ENCODE results near the gene KAZN.
"Not testable (repeated sequence)": the region's sequence is repeated elsewhere in the genome, so short reads cannot be mapped to it uniquely, and the experiment has no call there.

The KAZN gene

DNA sequence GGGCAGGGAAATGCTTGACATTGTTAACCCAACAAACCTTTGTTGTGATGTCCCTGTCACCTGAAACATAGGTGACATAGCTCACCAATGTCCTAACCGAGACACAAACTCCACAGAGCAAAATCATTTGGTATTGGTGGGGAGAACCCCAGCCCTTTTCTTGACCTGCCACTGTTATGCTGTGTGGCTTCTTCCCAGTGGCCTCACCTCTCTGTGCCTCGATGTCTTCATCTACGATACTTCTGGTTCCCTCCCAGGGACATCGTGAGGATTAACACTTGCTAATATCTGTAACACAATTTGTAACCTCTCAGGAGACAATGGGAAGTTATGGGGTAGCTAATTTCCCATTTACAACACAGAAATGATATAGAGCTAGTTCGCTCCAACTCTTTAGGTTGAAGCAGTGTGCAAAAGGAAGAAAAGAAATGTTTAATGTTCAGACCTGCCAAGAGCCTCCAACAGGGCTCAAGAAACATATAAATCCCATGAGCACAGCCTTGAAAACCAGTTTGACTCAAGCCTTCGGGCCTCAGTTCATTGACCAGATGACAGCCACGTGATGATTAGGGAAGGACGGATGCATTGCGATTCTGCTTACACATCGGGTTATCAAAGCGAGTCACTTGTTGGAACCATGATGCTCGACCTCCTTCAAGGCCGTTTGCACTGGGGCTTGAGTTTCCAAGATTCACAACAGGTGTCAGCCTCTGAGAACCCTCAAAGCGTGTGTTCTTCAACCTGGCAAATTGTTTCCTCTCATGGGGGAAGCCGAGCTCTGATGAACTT lies 517.3 kb downstream of the KAZN start:
- no peak for DNase-seq (ENCODE audit: low read depth)

DNA sequence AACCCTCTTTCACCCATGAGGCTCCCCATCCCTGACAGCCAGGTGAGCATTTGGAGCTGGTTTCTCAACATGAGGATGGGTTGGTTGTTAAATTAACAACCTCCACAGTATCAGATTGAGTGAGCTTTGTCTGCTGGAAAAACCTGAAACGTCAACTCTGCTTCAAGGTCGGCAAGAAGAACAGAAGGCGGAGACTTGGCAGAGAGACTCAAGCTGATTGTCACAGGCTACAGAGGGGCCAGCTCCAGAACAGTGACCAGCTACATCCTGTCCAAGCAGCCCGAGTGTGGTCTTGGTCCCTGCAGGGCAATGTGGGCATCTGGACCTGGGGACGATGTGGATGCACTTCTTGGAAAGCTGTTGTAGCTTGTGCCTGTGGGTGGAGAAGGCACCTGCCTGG lies 518.5 kb downstream of the KAZN start:
- DNase-seq (ENCODE audit: low read depth): no peak

DNA sequence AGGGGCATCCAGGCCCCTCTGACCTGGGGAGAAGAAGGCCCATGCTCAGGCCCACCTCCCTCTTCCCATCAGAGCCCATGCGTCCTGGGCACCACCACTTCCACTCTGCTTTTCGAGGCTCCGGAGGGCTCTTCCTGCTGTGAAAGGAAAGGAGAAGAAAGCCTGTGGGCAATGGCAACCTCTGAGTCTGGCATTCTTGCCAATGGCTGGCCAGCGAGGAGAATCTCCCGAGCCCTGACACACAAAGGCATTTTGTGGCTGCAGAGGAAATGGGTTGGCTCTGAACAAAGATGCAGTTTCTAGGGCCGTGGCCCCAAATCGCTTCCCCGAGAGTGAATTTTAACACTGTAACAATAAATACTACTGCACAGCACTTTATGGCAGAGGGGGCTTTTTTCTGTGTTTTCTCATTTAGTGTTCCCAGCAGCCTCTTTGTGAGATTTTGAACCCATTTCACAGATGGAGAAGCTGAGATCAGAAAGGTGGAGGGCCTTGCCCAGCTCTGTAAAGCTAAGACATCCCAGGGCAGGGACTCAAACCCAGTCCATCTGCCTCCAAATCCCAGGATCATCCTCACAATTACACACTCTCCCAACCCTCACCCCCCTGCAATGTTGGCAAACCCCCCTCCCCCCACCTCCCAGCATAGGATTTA lies 519.3 kb downstream of the KAZN start:
- DNase-seq (ENCODE audit: low read depth): no peak

DNA sequence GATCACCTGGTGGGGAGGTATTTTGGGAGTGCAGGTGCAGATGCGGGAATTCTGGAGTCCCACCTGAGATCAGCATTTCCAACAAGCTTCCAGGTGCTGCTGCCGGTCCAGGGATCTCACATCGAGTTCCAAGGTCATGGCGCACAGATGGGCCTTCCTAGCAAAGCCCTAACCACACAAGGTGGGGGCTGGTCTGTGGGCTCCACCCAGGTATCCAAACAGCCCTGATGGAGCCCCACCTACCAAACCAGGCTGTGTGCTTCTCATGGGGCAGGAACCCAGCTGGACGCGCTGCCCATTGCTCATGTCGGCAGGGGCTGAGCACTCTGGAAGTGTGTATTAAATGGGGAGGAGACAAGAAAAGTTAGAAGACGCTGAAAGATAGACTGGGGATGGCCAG lies 520.1 kb downstream of the KAZN start:
- DNase-seq (ENCODE audit: low read depth): no peak

DNA sequence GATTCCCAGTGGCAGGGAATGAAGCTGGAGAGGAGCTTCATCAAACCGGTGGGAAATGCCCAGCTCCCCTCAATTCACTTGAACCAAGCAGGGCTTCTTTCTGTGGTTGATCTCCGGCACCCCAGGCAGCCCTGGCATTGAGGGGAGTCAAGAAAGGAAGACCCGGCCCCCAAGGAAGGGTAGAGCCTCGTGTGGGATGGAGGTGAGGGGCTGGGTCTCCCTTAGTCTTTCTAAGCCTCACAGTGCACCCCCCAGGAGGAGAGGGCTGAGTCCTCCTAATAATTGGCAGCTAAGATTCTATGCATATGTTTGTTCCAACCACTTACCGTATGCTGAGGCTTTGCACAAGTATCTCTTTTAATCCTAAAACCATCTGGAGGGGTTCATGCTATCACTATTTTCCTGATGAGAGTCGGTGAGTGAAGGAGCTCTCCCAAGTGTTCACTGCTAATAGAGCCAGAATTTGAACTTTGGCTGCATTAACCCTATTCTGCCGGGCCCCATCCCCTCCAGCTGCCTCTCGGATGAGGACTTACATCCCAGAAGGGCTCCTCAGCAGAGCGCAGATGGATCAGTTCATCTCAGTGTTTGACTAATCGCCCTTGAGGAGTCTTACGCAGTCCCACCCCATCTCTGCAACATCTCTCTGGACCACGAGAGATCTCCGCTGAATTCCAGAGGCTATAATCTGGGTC lies 521.9 kb downstream of the KAZN start:
- no peak for DNase-seq (ENCODE audit: low read depth)

DNA sequence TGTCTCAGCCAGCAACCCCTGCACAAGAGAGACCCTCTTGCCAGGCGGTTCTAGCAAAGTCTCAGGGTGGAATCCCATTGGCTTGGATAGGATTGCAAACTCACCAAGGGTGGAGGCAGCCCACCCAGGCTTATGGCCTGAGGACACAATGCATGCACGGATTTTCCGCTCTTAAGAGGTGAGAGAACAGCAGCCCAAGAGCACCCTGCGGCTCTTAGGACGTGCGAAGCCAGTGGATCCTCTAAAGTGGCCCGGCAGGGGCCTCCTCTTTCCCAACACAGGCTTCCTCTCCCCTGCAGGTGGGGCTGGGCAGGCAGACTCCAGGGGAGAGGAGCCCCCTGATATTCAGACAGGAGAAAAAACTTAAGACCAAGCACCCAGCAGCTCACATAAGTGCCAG lies 523.8 kb downstream of the KAZN start:
- DNase-seq (ENCODE audit: low read depth): no peak

DNA sequence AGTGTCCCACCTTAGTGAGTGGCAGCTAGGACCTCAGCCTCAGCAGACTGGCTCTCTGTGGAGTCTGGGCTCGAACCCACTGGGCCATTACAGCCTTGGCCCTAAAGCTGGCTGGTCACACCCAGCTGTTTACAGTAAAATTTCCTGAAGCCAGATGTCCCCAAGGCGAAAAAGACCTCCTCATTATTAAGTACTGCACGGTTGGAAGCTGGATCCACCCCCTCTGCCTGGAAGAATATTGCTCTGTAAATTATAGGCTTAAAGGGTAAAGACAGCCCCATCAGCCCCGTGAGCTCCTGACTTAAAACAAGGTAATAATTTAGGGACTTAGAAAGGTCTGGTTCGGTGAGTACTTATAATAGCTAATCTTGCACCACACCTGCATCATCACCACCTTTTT lies 524.8 kb downstream of the KAZN start:
- no peak for DNase-seq (ENCODE audit: low read depth)

DNA sequence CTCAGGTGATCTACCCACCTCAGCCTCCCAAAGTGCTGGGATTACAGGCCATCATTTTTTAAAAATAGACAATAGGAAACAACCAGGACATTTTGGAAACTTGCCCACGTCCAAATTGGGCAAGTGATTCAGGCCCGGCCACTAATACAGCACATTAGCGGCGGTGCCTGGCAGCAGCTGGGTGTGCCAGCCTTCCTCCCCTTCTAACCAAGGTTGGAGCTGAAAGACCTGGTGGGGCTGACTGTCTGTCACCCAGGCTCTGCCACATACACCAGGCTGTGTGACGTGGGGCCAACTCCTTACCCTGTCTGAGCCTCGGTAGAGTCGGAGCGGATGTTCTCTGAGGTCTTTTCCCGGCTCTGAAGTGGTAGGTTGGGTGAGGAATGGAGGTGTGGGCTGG lies 525.4 kb downstream of the KAZN start:
- DNase-seq (ENCODE audit: low read depth): no peak

DNA sequence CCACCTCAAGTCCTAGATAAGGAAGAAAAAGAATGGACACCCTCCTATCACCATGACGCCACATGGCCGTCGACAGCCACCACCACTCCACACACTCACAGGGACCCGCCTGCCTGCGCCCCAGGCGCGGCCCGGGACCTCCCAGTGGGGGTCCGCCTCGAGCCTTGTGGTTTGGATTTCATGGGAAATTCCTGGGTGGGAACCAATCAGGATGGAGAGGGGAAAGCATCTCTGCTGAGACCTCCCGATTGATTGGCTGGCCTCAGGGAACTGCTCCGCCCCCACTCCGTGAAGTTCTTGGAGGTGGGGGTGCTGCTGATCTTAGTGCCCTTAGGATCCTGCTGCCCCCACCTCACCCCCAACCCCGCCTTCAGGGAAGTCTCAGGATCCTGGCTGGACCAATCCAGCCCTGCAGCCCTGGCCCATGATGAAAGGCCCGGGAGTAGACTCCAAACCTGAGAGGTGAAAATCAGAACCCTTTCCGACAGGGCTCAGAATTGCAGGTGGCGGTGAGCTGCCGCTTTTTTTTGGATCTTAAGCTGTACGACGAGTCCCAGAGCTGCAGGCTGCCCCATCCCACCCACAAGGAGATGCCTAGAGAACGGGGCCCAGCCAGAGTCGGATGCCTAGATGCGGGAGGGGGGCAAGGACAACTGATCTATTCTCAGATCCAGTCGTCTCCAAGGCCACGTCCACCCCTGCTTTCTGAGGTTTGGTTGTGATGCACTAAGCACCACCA lies 526.0 kb downstream of the KAZN start:
- DNase-seq (ENCODE audit: low read depth): no peak

DNA sequence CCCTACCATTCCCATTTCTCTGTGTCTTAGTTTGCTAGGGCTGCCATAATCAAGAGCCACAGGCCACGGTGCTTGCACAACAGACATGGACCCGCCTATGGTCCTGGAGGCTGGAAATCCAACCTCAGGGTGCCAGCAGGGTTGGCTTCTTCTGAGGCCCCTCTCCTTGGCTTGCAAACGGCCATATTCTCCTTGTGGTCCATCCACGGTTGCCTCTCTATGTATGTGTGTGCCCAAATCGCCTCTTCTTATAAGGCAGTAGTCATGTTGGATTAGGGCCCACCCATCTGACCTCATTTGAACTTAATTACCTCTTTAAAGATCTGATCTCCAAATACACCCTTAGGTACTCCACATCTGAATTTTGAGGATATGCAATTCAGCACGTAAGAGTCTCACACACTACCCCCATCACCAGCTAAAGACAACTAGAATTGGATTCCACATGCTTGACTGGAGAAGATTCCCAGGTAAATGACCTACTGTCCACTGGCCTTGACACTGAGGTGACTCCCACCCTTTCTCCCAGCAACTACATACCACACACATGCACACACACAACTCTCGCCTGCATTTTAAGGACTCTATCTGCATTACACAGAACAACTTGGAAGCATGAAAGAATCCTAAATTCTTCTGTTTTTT lies 526.7 kb downstream of the KAZN start:
- DNase-seq (ENCODE audit: low read depth): no peak

DNA sequence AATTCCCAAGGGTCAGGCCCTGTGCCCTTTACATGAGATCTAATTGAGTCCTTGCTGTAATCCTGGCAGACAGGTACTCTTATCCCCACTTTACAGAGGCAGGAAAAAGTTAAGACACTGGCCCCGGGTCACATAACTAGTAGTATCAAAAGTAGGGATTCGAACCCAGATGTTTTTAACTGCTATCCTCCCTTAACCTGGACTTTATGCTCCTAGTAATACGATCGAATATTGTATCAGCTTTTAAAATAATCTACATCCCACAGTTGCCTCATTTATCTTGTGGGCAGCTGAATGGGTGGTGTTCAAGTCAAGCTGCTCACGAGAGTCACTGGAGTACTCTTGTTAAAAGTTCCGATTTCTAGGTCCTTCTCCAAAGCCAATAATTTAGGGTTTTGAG lies 529.6 kb downstream of the KAZN start:
- no peak for DNase-seq (ENCODE audit: low read depth)

DNA sequence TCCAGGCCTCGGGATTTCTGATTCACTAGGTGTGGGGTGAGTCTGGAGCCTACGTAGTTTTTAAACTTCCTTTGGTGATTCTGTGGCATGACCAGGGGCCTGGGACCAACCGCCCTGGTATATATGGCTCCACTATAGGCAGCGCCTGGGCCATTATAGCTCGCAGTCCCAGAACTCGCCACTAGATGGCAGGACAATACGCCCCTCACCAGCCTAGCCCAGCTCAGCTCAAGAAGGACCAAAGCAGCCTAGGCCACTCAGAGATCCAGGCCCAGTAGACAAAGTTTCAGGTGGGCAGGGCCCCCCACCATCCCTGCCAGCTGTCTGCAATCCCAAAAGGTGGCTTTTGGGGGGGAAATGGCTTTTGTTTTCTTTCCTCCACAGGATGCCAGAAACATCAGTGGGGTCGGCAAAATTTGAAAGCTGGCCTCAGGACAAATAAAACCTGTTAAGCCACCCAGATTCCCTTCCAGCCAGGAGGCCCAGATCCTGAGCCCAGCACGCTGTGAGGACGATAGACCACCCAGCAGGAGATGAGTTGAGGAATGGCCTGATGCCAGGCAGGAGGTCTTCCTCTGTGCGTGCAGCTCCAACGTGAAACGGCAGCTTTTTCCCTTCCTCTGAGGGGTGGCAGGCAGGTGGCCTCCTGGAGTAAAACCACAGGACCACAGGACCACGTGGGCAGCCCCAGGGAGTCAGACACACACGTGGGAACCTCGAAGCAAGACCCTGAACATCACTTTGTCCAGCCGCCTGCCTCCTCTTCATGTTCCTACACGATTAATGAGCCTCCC lies 530.2 kb downstream of the KAZN start:
- peak; percentile 42 for DNase-seq (ENCODE audit: low read depth)

DNA sequence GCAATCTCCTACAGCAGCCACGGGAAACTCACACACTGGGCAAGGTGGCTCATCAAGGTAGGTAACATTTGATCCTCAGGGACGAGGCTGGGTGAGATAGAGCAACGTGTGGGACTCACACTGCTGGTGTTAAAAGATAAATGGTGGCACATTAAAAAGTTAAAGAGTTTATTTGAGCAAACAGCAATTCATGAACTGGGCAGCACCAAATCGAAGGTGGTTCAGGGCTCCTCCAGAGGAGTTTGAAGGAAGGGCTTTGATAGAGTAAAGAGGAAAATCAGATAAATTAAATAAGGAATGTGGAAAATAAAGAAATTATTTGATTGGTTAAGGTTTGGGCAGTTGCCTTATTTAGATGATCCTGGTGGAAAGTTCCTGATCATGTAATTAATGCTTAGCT lies 531.5 kb downstream of the KAZN start:
- no peak for DNase-seq (ENCODE audit: low read depth)

DNA sequence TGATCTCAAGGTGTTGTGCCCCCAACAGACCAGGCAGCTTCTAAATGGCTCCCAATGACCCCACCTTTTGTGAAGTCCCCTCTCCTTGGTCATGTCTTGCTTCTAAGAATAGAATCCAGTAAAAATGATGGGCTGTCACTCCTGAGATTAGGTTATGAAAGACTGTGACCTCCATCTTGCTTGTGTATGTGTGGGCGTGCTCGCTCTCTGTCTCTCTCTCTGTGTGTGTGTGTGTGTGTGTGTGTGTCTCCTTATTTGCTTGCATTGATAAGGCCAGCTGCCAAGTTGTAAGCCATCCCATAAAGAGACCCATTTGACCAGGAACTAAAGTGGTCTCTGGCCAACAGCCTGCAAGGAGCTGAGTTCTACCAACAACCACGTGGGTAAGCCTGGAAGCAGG lies 532.1 kb downstream of the KAZN start:
- DNase-seq (ENCODE audit: low read depth): no peak

DNA sequence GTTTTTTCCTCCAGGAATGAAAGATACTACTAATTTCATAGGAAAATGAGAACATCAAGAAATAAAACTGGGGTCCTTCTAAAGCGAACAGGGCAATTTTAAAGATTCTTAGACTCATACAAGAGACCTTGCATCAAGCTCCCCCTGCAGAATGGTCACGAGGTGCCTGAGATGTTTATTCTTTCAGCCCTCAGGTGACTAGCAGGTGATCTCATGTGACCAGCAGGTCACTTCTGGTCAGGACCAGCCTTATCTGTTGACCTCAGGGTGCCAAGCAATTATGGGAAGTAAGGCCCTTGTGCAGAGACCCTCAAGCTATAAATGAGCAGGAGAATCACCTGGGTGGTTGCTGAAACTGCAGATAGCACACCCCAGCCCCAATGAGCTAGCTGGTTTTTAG lies 534.5 kb downstream of the KAZN start:
- DNase-seq (ENCODE audit: low read depth): no peak

DNA sequence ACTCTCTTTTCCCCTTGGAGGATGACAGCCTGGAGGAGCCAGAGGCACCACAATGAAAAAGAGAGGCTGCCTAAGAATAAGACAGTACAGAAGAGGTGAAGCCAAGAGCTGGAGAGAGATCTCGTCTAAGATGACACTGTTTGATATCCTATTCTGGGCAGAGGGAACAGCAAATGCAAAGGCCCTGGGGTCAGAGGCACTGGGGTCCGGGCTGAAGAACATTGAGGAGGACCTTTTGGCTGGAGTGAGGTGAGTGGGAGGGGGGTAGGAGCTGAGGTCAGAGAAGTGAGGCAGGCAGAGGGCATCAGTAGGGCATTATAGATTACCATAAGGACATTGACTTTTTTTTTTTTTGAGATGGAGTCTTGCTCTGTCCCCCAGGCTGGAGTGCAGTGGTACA lies 535.8 kb downstream of the KAZN start:
- DNase-seq (ENCODE audit: low read depth): no peak

DNA sequence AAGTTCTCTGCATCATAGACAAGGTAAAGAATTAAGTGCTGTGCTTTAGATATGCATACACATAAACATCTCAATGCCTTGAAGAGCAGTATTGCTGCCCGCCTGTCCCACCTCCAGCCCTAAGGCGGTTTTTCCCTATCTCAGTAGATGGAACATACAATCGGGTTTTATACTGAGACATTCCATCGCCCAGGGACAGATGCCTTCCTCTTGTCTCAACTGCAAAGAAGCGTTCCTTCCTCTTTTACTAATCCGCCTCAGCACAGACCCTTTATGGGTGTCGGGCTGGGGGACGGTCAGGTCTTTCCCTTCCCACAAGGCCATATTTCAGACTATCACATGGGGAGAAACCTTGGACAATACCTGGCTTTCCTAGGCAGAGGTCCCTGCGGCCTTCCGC lies 537.1 kb downstream of the KAZN start:
- DNase-seq (ENCODE audit: low read depth): not testable (repeated sequence)

DNA sequence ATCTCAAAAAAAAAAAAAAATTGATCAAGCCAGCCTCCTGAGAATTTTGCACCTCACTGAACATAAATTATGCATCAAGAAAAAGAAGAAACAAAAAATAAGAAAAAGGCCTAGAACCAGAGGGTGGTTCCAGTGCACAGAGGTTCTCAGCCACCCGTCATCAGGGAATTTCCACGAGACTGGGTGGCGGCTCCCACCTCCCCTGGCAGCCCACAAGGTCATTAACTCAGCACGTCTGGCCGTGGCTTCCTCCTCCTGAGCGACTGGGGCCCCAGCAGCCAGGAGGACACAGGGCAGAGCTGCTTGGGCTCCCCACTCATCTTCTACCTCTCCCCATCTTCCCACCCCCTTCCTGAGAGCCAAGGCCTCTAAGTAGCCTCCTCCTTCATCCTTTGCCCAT lies 539.3 kb downstream of the KAZN start:
- DNase-seq (ENCODE audit: low read depth): no peak

DNA sequence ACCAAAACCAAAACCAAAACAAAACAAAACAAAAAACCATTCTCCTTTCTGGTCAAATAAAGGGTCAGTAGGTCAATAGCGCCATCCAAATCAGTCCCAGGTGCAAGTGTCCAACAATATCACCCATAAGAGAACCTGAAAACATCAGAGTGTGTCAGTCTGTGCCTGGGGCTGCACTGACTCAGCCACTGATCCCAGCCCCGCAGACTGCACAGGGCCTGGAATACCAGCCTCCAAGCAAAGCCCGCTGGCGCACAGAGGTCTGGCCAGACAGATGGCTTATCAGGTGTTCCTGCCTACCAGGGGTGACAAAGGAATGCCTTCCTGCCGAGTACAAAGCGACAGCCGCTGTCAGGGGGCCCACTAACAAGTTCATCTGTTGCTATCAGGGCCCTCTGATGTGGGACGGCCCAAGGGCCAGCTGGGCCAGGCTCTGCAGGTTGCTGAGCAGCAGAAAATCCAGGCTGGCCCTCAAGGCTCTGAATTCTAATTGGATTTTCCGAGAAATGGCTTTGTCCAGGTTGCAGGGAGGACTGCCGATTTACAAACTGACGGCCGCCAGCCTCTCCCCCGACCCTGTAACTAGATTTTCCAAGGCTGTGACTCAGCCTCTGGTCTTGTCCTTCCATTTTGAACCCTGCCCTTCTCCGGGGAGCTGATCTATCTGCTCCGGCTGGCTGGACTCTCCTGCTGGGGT lies 541.3 kb downstream of the KAZN start:
- DNase-seq (ENCODE audit: low read depth): no peak

DNA sequence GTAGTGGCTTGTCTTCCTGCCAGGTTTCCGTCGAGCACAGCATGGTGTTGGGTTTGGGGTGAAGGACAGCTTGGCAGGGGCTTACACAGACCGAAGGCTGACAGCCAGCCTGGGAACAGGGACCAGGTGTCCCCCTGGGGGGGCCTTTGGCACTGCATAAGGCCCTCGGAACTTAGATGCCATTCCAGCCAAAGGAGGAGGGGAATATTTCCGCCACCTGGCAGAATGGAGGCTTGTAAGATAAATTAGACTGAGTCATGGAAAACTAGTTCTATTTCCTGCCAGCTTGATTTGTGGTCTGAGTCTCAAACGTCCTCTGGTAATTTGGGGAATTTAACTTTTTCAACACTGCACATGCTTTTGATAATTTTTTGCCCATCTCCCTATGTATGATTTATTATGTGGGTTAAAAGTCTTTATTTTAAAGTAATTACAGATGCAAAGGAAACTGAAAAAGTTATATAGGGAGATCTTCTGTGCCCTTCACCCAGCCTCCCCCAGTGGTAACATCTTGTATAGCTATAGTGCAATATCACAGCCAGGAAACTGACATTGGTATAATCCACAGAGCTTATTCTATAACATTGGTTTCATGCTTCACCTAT lies 543.6 kb downstream of the KAZN start:
- DNase-seq (ENCODE audit: low read depth): no peak
